Subcutaneous abdominal adipose tissue (tissue), 5 donors: Measurements from ENCODE around the gene RNF144A.

Source experiments
- H3K27ac ChIP-seq: one replicate; pipeline ENCODE4 v1.7.0; 2013; ENCODE audit warnings: low read depth, mild to moderate bottlenecking, inconsistent platforms, low read length, moderate library complexity
- H3K27me3 ChIP-seq, 5 donors: one replicate each; pipeline ENCODE4 v1.7.0; 2013; ENCODE audit warnings: low read length in 5 of 5, inconsistent platforms in 1 of 5; ENCODE audit not compliant: control insufficient read depth in 5 of 5, insufficient read depth in 4 of 5
- H3K36me3 ChIP-seq, 5 donors: one replicate each; pipeline ENCODE4 v1.7.0; 2013; ENCODE audit warnings: low read length in 5 of 5; ENCODE audit not compliant: control insufficient read depth in 5 of 5, insufficient read depth in 5 of 5
- H3K4me1 ChIP-seq, 5 donors: one replicate each; pipeline ENCODE4 v1.7.0; 2013; ENCODE audit warnings: low read length in 5 of 5, mild to moderate bottlenecking in 3 of 5, moderate library complexity in 1 of 5; ENCODE audit not compliant: control insufficient read depth in 5 of 5, insufficient read depth in 5 of 5
- H3K4me3 ChIP-seq, 5 donors: one replicate each; pipeline ENCODE4 v1.7.0; 2013; ENCODE audit warnings: low read length in 5 of 5, low read depth in 1 of 5
- H3K9ac ChIP-seq, 5 donors: one replicate each; pipeline ENCODE4 v1.7.0; 2013; ENCODE audit warnings: low read length in 5 of 5, mild to moderate bottlenecking in 4 of 5, moderate library complexity in 3 of 5
- H3K9me3 ChIP-seq, 5 donors: one replicate each; pipeline ENCODE4 v1.7.0; 2013; ENCODE audit warnings: low read length in 5 of 5; ENCODE audit not compliant: control insufficient read depth in 5 of 5
- donor health status: healthy.
- donor health status: healthy.
- donor health status: healthy.
- donor health status: healthy.
- donor health status: healthy.

RNF144A gene

DNA sequence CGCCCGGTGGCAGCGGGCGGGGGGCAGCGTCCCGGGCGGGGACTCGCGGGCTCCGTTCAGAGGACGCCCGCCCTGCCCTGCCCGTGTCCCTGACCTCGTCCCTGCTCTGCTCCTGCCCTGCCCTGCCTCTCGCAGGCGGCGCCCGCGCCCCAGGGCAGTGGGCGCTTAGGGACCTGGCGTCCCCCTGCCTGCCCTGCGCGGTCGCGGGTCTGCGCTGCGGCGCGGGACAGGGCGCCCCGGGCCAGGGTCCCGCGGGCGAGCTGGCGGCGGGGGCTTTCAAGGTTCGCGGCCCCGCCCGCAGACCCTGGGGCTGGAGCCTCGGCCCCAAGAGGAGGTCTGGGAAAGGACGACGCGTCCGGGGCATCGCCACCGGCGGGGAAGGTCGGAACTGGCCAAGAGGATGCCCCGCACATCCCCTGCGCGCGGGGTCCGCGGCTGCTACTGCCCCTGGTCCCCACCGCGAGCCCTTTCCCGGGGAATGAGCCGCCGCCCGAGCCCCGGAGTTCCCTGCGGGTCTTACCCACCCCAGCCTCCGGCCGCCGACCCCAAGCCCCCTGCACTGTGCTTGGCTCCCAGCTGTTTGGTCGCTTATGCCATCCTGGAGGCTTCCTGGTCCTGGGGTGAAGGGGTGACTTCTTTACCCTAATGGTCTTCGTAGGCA lies 679 bp downstream of the RNF144A start:
- Histone ChIP-seq H3K9ac (peak overlapping the region in 4 of 5 donors; percentile 30 to 68 (median 56)), H3K9me3 (peaks cover 0 to 4% (median 0%) of the 10 kb centered on the region in 5 donors), H3K4me1 (peaks cover 0 to 37% (median 26%) of the 10 kb centered on the region in 5 donors), H3K27ac (no peak overlapping the region), H3K36me3 (no peaks in the 10 kb centered on the region), H3K4me3 (peak overlapping the region; percentile 53 to 74 (median 68)), H3K27me3 (no peaks in the 10 kb centered on the region)

DNA sequence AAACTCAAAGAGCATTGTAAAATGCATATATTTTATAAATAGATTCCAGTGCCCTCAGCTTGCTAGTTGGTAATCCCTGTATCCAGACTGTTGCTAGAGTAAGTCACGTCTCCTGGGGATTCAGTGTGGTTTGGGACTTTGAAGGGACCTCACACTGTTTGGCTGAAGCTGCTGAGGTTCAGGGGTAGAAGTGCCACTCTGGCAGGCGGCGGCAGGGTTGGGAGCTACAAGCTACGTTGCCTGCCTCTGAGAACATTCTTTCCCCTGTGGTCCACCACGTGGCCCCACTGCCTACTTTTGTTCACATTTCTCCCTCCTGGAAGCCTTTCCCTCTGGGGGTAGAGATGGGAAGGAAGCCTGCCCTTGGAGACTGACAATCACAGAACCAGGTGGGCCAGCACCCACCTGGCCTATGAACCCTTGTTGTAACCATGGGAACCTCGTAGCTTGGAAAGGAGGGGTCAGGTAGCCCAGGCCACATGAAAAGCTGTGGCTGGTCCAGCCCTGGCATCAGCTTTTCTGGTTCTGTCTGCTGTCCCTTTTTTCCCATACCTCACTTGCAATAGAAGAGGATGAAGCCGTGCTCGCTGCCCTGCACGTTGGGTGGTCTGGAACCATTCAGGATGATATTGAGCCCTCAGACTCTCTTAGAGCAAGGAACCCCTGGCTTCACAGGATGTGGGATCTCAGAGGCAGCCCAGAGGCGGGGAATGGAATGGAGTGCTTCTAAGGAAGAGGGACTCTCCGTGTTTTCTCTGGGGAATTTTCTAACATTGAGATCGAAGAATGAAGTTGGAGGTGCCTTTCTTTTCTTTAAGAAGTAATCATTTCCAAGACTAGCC lies 2.9 kb downstream of the RNF144A start:
- H3K27ac ChIP-seq = no peak overlapping the region
- no peaks in the 10 kb centered on the region for H3K36me3 ChIP-seq
- no peak overlapping the region for H3K9ac ChIP-seq
- no peaks in the 10 kb centered on the region for H3K27me3 ChIP-seq
- H3K4me1 ChIP-seq = peaks cover 1 to 50% (median 32%) of the 10 kb centered on the region in 5 donors
- H3K4me3 ChIP-seq = no peak overlapping the region
- H3K9me3 ChIP-seq = peaks cover 0 to 4% (median 0%) of the 10 kb centered on the region in 5 donors

DNA sequence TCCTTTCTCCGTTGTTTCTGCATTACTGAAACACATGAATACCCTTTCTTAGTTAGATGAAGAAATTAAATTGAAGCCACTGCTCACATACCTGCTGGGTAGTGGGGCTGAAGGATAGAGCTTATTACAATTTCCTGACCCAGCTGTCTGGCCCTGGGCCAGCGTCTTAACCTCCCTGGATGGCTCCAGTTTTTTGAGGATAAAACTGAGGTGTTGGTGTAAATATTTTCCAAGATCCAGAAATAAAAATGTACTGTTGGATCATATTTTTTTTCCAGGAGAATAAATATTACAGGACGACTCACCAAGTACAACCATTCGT lies 3.5 kb downstream of the RNF144A start:
- Histone ChIP-seq H3K27ac (no peak overlapping the region), H3K27me3 (no peaks in the 10 kb centered on the region), H3K4me3 (no peak overlapping the region), H3K4me1 (peaks cover 1 to 56% (median 35%) of the 10 kb centered on the region in 5 donors), H3K9me3 (peaks cover 0 to 4% (median 0%) of the 10 kb centered on the region in 5 donors), H3K9ac (no peak overlapping the region), H3K36me3 (no peaks in the 10 kb centered on the region)

DNA sequence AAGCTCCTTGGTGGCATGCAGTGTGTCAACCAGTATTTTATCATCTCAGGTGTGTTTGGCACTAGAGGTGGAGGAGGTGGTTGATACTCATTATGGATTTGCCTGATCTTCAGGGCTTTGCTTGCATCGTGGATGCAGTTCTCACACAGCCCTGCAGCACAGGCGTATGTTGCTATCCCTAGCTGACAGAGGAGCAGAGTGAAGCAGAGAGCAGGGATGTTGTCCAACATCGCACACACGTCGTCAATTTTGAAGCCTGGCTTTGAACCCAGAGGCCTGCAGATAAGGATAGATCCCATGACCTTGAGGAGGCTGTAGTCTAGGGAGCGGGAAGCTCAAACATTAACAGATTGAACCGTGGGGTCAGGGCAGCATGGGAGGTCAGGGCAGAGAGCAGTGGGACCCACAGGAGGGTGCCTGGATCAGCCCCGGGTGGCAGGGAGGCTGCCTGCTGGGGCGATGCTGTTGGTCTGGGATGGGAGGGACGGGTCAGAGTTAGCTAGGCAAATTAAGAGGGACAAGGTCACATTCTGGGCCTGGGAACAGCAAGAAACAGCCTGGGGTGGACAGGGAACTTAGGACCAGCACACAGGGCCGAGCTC lies 4.2 kb downstream of the RNF144A start:
- no peak overlapping the region for H3K9ac ChIP-seq
- no peaks in the 10 kb centered on the region for H3K36me3 ChIP-seq
- H3K27me3 ChIP-seq = no peaks in the 10 kb centered on the region
- H3K4me1 ChIP-seq = peaks cover 1 to 59% (median 35%) of the 10 kb centered on the region in 5 donors
- no peak overlapping the region for H3K4me3 ChIP-seq
- peaks cover 0 to 4% (median 0%) of the 10 kb centered on the region in 5 donors for H3K9me3 ChIP-seq
- no peak overlapping the region for H3K27ac ChIP-seq

DNA sequence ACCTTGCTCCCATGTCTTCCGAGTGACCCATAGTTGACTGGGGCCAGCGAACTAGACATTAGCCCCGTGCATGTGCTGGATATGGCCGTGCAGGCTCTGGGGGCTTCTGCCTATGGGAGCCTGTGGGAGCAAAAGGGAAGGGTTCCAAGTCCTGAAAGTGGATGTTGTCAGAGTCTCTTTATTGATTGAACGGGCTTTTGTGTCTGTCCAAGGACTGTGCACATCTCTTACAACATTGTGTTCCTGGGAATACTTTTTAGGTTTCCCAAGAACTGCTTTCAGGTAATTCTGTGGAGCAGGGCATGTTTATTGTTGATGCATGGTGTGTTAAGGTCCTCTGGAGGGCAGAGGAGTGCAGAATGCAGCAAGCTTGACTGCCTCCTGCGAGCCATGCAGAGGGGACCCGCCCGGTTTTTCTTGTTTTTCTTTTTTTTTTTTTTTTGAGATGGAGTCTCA lies 5.0 kb downstream of the RNF144A start:
- H3K4me1 ChIP-seq = peaks cover 1 to 61% (median 36%) of the 10 kb centered on the region in 5 donors
- H3K27me3 ChIP-seq = no peaks in the 10 kb centered on the region
- no peak overlapping the region for H3K4me3 ChIP-seq
- no peak overlapping the region for H3K27ac ChIP-seq
- H3K36me3 ChIP-seq = no peaks in the 10 kb centered on the region
- no peak overlapping the region for H3K9ac ChIP-seq
- peaks cover 0 to 4% (median 0%) of the 10 kb centered on the region in 5 donors for H3K9me3 ChIP-seq

DNA sequence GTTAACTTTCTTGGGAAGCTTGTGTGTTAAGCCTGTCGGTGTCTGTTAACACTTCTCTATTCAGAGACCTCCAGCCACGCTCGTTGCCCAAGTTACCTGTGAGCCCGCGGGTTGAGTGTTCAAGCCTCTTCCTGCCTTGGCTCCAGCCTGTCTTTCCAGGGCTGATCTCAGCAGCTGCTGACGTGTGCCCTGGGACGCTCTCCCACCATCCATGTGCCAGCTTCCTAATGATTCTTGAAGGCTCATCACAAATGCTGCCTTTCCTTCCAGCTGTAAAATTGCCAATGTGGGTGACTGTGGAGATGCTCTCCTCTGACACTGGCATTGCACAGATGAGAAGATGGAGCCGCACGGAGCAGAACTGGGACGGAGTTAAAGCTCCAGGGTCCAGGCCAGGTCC lies 6.1 kb downstream of the RNF144A start:
- no peaks in the 10 kb centered on the region for H3K27me3 ChIP-seq

DNA sequence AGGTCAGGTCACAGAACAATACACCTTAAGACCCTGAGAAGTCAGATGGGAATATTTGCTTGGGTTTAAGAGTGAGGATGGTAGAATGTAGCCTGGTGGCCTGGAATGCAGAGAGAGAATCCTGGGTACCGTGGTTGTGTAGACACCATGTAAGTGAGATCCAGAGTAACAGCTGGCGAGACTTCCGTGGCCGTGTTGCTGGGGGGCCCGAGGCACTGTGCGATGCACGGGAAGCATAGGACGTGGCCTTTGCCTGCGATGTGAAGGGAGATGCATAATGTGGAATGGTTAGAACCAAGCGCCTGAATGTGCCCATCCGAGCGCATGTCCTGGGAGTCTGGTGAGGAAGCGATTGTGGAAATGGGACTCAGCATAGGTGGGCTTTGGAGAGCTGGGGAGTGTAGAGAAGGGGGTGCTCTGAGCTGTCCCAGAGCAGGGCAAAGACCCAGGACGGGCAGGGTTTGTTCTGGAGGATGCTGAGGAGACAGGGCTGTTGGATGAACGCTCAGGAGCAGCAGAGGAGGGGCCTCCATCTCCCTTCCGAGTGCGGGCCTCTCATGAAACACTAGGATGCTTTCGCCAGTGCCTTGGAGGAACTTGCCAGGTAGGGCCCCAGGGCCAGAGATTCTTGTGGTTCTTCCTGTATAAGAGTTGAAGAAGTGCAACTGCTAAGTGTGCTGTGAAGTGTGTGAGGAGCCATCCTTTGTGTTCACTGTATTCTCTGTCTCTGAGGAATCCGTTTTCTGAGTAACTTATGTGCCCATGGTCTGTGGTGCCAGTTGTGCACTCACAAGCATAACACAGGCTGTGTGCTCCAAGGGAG lies 7.1 kb downstream of the RNF144A start:
- no peak overlapping the region for H3K27ac ChIP-seq
- H3K9ac ChIP-seq = no peak overlapping the region
- no peaks in the 10 kb centered on the region for H3K36me3 ChIP-seq
- no peaks in the 10 kb centered on the region for H3K9me3 ChIP-seq
- peaks cover 1 to 55% (median 33%) of the 10 kb centered on the region in 5 donors for H3K4me1 ChIP-seq
- H3K27me3 ChIP-seq = no peaks in the 10 kb centered on the region
- H3K4me3 ChIP-seq = no peak overlapping the region

More for the DNA sequence above, 6.1 kb downstream of the RNF144A start:
- Histone ChIP-seq H3K36me3 (no peaks in the 10 kb centered on the region), H3K4me1 (peaks cover 1 to 61% (median 33%) of the 10 kb centered on the region in 5 donors), H3K9me3 (peaks cover 0 to 4% (median 0%) of the 10 kb centered on the region in 5 donors), H3K9ac (no peak overlapping the region), H3K4me3 (no peak overlapping the region), H3K27ac (no peak overlapping the region)

DNA sequence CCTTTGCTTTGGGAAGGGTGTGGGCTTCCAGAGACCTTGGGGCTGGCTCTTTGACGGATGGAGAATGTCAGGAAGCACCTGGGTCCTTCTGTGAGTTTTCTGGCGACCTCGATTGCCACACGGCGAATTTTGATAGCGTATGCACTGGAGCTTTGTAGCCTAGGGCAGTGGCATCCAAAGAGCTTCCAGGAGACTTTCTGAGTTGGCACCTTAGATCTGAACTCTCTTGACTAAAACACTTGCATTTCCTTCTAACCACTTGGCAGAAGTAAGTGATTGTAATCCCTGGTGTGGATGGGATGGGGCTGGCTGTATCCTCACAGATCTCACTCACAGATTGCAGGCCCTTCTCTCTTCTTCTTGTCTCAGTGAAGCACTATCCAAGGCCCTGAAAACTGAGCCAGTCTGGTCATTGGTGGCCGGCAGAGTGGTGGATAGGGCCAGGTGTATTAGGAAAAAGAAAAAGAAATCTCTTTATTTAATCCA lies 7.8 kb downstream of the RNF144A start:
- Histone ChIP-seq H3K4me3 (no peak overlapping the region), H3K27ac (no peak overlapping the region), H3K9me3 (no peaks in the 10 kb centered on the region), H3K27me3 (no peaks in the 10 kb centered on the region), H3K4me1 (peaks cover 1 to 57% (median 31%) of the 10 kb centered on the region in 5 donors), H3K9ac (no peak overlapping the region), H3K36me3 (no peaks in the 10 kb centered on the region)

DNA sequence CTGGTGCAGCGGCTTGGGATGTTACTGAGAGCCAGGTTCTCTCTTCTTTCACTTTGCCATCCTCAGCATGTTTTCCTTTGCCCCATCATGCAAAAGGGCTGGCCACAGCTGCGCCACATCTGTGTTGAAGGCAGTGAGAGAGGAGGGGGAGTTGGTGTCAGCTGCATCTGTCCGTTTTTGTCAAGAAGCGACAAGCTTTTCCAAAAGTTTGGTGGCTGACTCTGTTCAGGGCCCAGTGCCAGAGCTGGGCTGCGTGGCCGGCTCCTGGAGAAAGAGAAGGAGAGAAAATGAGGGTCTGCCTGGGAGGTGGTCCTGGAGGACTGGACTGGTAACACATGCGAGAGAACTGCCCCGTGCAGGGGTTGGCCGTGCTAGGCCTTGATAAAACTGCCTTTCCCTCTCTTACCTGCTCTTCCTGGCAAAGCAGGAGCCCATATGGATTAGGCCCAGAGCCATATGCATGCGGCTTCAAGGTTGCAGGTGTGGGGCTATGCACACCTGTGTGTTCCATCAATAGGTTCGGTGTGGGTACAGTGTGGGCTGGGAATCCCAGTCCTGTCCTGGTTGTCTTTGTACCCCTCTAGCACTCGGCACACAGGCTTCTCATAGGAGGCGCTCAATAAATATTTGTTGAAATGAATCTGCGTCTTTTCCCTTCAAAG lies 9.0 kb downstream of the RNF144A start:
- Histone ChIP-seq H3K9ac (no peak overlapping the region), H3K27ac (no peak overlapping the region), H3K4me1 (peaks cover 1 to 52% (median 26%) of the 10 kb centered on the region in 5 donors)

More for the DNA sequence above, 9.0 kb downstream of the RNF144A start:
- no peak overlapping the region for H3K4me3 ChIP-seq
- no peaks in the 10 kb centered on the region for H3K36me3 ChIP-seq
- H3K9me3 ChIP-seq = no peaks in the 10 kb centered on the region
- H3K27me3 ChIP-seq = no peaks in the 10 kb centered on the region
